ENCODE measurements around the gene CMIP.

DNA sequence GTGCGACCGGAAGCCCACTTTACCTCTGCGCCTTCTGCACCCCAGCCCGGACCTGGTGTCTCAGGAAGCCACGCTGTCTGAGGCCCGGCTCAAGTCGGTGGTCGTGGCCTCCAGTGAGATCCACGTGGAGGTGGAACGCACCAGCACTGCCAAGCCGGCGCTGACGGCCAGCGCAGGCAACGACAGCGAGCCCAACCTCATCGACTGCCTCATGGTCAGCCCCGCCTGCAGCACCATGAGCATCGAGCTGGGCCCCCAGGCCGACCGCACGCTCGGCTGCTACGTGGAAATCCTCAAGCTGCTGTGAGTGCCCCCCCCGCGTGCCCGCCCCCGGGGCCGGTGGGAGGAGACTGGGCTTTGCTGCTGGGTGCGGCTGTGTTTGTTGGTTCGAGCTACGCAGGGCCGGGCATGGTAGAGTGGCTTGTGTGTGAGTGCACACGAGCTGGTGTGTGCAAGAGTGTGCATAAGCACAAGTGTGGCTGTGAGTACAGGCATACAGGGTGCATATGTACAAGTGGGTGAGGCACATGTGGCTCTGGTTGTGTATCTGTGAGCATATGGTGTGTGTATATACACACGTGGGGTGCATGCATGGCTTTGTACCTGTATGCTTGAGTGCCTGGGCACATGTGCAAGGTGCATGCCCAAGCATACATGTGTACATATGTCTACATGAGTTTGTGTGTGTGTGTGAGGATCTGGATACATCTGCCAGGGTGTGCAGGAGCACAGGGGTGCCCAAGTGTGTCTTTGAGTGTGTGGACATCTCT lies 233.9 kb downstream of the CMIP start:
- no peak for TF ChIP-seq TAF1 (IDR thresholded peaks at IDR 0.05; ENCODE audit: low read depth)
- TF ChIP-seq, protein P1, sequence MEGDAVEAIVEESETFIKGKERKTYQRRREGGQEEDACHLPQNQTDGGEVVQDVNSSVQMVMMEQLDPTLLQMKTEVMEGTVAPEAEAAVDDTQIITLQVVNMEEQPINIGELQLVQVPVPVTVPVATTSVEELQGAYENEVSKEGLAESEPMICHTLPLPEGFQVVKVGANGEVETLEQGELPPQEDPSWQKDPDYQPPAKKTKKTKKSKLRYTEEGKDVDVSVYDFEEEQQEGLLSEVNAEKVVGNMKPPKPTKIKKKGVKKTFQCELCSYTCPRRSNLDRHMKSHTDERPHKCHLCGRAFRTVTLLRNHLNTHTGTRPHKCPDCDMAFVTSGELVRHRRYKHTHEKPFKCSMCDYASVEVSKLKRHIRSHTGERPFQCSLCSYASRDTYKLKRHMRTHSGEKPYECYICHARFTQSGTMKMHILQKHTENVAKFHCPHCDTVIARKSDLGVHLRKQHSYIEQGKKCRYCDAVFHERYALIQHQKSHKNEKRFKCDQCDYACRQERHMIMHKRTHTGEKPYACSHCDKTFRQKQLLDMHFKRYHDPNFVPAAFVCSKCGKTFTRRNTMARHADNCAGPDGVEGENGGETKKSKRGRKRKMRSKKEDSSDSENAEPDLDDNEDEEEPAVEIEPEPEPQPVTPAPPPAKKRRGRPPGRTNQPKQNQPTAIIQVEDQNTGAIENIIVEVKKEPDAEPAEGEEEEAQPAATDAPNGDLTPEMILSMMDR (IDR thresholded peaks at IDR 0.05; ENCODE audit: poor library complexity, severe bottlenecking): no peak
- TF ChIP-seq EP300 (conservative IDR thresholded peaks at IDR 0.05; ENCODE audit: poor library complexity, severe bottlenecking): no peak
- TF ChIP-seq SMC3 (conservative IDR thresholded peaks at IDR 0.05; ENCODE audit: poor library complexity): no peak
- TF ChIP-seq POLR2AphosphoS5 (IDR thresholded peaks at IDR 0.05): no peak
- no peak for TF ChIP-seq EZH2 (IDR thresholded peaks at IDR 0.05; ENCODE audit: borderline replicate concordance, insufficient read depth, low read length, poor library complexity, severe bottlenecking)
